T1000 (cell line): ENCODE results near the gene KRTAP12-4.
"Not testable (repeated sequence)": the region's sequence is repeated elsewhere in the genome, so short reads cannot be mapped to it uniquely, and the experiment has no call there.

Experiments used
- DNase-seq: peaks from one replicate; lab custom pipeline; 2025; ENCODE audit warnings: mixed read lengths; lab: John Stamatoyannopoulos, UW

Gene KRTAP12-4

GRCh38 chr21:44686843-44687561 lies 32.5 kb upstream of the KRTAP12-4 start:
- DNase-seq, result no peak

- no peak for DNase-seq
These were observed 31.7 kb upstream of the KRTAP12-4 start for GRCh38 chr21:44686000-44686781.

DNA sequence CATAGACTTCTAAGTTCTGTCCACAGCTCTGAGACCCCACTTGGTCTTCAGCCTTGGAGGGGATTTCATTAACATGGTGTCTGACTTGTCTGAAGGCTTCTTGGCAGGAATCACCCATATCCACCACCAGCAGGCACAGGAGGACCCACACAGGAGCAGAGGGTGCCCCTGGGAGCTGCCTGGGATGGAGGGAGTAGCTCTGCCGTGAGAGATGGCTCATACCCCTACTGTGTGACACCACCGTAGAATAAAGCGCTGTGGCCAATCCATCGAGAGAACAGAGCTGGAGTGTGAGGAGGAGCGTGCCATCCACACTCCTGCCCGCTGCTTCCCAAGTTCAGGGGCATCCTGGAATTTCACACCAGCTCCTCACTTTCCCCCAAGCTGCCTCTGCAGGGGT lies 30.6 kb upstream of the KRTAP12-4 start:
- not testable (repeated sequence) for DNase-seq

- DNase-seq, result no peak
These were observed 30.0 kb upstream of the KRTAP12-4 start for GRCh38 chr21:44684483-44684882.

DNA sequence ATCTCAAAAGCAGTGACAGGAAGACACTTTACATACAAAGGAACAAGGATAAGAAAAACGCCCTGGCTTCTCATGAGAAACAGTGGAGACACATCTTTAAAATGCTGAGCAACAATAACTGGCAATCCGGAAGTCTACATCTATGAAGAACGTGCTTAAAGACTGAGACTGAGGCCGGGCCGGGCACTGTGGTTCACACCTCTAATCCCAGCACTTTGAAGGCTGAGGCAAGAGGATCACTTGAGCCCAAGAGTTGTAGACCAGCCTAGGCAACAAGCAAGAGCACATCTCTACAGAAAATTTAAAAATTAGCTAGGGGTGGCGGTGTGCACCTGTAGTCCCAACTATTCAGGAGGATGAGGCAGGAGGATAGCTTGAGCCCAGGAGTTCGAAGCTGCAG lies 29.6 kb upstream of the KRTAP12-4 start:
- no peak for DNase-seq

DNA sequence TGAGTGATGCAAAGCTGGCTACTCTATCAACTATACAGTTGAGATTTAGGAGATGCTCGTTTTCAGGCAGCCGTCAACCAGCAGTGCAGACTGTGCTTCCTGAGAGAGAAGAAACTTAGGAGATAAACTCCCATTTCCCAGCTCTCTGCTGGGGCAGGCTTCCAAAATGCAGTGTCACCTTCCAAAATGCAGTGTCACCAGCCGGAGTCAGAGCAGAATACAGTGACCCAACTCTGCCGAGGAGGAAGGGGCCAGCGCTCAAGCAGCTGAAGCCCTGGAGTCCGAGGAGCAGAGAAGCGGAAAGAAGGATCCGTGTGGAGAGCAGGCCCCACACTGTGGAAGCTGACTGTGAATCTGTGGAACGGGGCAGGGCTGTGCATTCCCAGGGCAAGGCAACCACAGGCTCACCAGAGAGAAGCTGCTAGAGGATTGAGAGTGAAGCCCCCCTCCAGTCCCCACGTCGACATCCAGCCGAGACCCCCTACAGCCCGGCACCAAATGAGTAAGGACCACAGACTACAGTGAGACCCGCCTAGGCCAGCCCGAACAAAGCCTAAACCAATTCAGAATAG lies 28.2 kb upstream of the KRTAP12-4 start:
- no peak for DNase-seq

DNA sequence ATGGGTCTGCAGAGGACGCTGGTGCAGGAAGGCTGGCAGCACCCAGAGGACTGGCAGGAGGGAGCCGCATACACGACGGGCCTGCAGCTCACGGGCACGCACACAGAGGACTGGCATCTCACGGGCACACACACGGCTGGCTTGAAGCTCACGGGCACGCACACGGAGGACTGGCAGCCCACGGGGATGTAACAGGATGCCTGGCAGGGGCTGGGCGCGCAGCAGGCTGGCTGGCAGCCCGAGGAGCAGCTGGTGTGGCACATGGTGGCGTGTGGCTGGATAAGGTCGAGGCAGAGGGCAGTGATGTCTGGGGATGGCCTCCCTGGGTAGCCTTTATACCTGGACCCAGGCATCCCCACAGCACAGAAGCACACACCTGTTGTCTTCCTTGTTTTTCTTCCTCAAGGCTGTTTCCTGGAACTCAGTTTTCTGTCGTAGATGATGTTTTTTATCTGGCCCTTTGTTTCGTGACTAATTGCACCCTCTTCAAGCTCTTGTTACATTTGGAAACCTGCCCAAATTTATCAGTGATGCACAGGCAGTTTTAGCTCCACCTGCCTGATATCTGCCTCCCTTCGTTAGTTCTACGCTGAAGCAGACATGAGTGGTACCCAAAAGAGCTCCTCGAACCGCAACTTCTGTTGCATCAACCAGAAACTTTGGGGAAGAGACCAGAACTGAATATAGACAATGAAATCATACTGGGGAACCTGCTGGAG lies 27.6 kb upstream of the KRTAP12-4 start, which contains the start of gene KRTAP12-1:
KRTAP12-1 (minus strand) TSS at position 303 of the 719 bp plus-strand sequence; CDS start at position 263, 40 bp downstream.
- DNase-seq, result no peak

- DNase-seq, result no peak
These were observed 26.7 kb upstream of the KRTAP12-4 start for GRCh38 chr21:44681152-44681551.

- DNase-seq, result no peak
These were observed 23.4 kb upstream of the KRTAP12-4 start for GRCh38 chr21:44677881-44678280.

DNA sequence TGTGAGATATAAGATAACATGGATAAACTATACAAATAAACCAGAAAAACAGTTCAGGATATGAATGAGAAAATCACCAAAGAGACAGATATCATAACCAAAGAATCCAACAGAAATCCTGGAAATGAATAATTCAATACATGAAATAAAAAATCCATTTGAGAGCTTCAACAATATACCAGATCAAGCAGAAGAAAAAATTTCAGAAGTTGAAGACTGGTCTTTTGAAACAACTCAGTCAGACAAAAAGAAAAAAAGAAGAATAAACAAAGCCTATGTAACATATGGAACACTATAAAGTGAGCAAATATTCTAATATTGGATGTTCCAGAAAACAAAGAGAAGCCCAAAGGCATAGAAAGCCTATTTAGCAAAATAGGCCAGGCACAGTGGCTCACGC lies 17.5 kb upstream of the KRTAP12-4 start:
- no peak for DNase-seq

GRCh38 chr21:44670642-44671432 lies 16.4 kb upstream of the KRTAP12-4 start:
- DNase-seq, result no peak

- DNase-seq, result no peak
These were observed 13.2 kb upstream of the KRTAP12-4 start for GRCh38 chr21:44667612-44668011.

- DNase-seq, result no peak
These were observed 12.2 kb upstream of the KRTAP12-4 start, which contains the start of gene KRTAP12-2 for GRCh38 chr21:44666401-44667320. KRTAP12-2 (minus strand) TSS chr21:44666927; CDS start chr21:44666886, 41 bp downstream.

DNA sequence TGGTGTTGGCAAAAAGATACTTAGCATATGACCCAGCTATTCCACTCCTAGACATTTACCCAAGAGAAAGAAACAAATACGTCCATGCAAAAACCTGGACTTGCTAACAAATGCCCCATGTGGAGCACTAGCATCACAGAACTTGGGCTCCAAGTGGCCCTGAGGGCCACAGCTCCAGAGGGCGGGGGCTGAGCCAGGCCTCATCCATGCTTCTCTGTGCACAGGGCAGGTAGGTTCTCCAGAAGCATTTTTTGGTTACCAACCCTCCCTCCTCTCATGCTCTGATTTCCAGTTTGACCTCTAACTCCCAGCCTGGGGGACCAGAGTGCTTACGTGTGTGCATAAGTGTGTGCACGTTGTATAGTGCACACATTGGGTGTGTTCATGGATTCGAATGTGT lies 10.2 kb upstream of the KRTAP12-4 start:
- DNase-seq, result no peak

DNA sequence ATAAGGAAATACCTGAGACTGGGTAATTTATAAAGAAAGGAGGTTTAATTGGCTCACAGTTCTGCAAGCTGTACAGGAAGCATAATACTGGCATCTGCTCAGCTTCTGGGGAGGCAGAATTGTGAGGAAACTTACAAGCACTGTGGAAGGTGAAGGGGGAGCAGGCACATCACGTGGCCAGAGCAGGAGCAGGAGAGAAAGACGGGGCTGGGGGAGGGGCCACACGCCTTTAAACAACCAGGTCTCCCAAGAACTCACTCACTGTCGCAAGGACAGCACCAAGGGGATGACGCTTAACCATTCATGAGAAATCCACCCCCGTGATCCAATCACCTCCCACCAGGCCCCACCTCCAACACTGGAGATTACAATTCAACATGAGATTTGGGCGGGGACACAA lies 7.1 kb upstream of the KRTAP12-4 start:
- DNase-seq, result not testable (repeated sequence)

- no peak for DNase-seq
These were observed 4.6 kb upstream of the KRTAP12-4 start for GRCh38 chr21:44658913-44659595.

DNA sequence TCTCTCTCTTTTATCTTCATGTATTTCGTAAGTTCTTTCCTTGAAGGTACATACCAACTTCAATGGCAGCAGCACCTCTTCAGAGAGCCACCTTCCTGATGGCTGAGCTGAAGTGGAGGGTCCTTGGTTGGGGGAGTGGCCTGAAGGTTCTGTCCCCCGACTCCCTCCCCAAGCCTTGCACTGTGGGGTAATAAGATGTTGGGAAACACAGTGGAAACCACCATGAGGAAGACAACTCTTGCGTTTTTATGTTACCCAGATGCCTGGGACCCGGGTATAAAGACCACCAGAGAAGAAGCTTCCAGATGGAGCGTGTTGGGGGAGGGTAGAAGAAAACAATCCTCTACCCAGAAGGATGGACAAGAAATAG lies 4.1 kb upstream of the KRTAP12-4 start:
- DNase-seq, result no peak

GRCh38 chr21:44657635-44658540 lies 3.4 kb upstream of the KRTAP12-4 start, which contains the start of gene KRTAP12-3:
KRTAP12-3 (plus strand) TSS chr21:44657932; CDS start chr21:44657980, 48 bp downstream.
- no peak for DNase-seq
